PFSK-1 (cell line): ENCODE results near the gene KIAA2012.

Experiments
- FOXP2 ChIP-seq: optimal IDR thresholded peaks from 2 replicates; pipeline ENCODE3; 2011; ENCODE audit warnings: borderline replicate concordance, control low read depth, inconsistent platforms; ENCODE audit not compliant: insufficient read depth; ENCODE audit errors: extremely low read length, extremely low read depth
- POLR2AphosphoS5 ChIP-seq: IDR thresholded peaks from 2 replicates; pipeline ENCODE4 v1.6.1; 2012; ENCODE audit warnings: low read depth, mild to moderate bottlenecking, control low read depth, low read length, moderate library complexity
- REST ChIP-seq, 2 experiments: IDR thresholded peaks; 2 replicates each; pipeline versions ENCODE4 v1.6.1 to v1.8.0; 2011 to 2012; ENCODE audit warnings: low read depth in 2 of 2, low read length in 2 of 2, control low read depth in 1 of 2, inconsistent platforms in 1 of 2, mild to moderate bottlenecking in 1 of 2, moderate library complexity in 1 of 2; ENCODE audit not compliant: insufficient read depth in 1 of 2

- TF ChIP-seq FOXP2 (no peak), REST (IDR thresholded peaks at IDR 0.05; ENCODE audit: insufficient read depth in 1 of 2, low read depth in 2 of 2, low read length in 2 of 2) (no peak), POLR2AphosphoS5 (no peak)
These were observed 176.6 kb downstream of the KIAA2012 start for GRCh38 chr2:202249521-202250253.
